Activated CD8-positive, alpha-beta T cell treated with anti-CD3 and anti-CD28 coated beads for 36 hours (primary cell): ENCODE data around the gene CCDC89. TPM values are rescaled to one million over a fixed set of nuclear protein-coding genes. Genes with fewer than 3 reads are reported as not detected.
A peak's percentile ranks its signal among the peaks of the same experiment; 100 is the strongest.

Experiments
- ATAC-seq: fragments of 200-7000 bp; cut with Tn5 transposase; one replicate; pipeline ENCODE4 v1.10.0; 2021; ENCODE audit warnings: mild to moderate bottlenecking, moderate library complexity
- CTCF ChIA-PET: fragments of 350-600 bp; sonication (Branson Sonifier 250); formaldehyde crosslinking; loops from one replicate; lab custom pipeline; 2021; ENCODE audit warnings: antibody characterized with exemption; lab: Charles Lee
- POLR2A ChIA-PET: fragments of 350-600 bp; sonication (Branson Sonifier 250); formaldehyde crosslinking; loops from one replicate; lab custom pipeline; 2021; ENCODE audit warnings: antibody characterized with exemption; lab: Charles Lee
- DNase-seq: peaks from one replicate; pipeline ENCODE4 v3.0.0-alpha.2; 2020
- H3K27ac Mint-ChIP-seq: one replicate; pipeline ENCODE4 v1.8.0; 2021; ENCODE audit warnings: mild to moderate bottlenecking, mixed read lengths
- H3K27me3 Mint-ChIP-seq: one replicate; pipeline ENCODE4 v1.8.0; 2021; ENCODE audit warnings: mixed read lengths
- H3K36me3 Mint-ChIP-seq: one replicate; pipeline ENCODE4 v1.8.0; 2021; ENCODE audit warnings: low read depth, mixed read lengths
- H3K4me1 Mint-ChIP-seq: one replicate; pipeline ENCODE4 v1.8.0; 2021; ENCODE audit warnings: low read depth, mixed read lengths
- H3K4me3 Mint-ChIP-seq: one replicate; pipeline ENCODE4 v1.8.0; 2021; ENCODE audit warnings: mild to moderate bottlenecking, moderate library complexity, mixed read lengths
- H3K9me3 Mint-ChIP-seq: one replicate; pipeline ENCODE4 v1.8.0; 2021; ENCODE audit warnings: mixed read lengths
- intact Hi-C: fragments of 100-400 bp; cut with micrococcal nuclease; formaldehyde crosslinking; loops from one replicate; pipeline ENCODE4 v1.10.0; 2022
- total RNA-seq, 2 experiments: library from RNA; stranded (reverse); gene quantifications; one replicate each; pipeline ENCODE4 v1.2.3, GENCODE V29; 2021
- TF ChIP-seq, protein P1 (sequence below): fragments of 200-600 bp; IDR thresholded peaks from one replicate; pipeline ENCODE4 v1.8.0; 2022; ENCODE audit warnings: antibody characterized with exemption, mild to moderate bottlenecking

Gene CCDC89
- total RNA-seq, 2 experiments from 2014 or later, result 0.36 TPM; not detected in 1

GRCh38 chr11:85665733-85666132 lies 20.3 kb downstream of the CCDC89 start:
- TF ChIP-seq, protein P1, sequence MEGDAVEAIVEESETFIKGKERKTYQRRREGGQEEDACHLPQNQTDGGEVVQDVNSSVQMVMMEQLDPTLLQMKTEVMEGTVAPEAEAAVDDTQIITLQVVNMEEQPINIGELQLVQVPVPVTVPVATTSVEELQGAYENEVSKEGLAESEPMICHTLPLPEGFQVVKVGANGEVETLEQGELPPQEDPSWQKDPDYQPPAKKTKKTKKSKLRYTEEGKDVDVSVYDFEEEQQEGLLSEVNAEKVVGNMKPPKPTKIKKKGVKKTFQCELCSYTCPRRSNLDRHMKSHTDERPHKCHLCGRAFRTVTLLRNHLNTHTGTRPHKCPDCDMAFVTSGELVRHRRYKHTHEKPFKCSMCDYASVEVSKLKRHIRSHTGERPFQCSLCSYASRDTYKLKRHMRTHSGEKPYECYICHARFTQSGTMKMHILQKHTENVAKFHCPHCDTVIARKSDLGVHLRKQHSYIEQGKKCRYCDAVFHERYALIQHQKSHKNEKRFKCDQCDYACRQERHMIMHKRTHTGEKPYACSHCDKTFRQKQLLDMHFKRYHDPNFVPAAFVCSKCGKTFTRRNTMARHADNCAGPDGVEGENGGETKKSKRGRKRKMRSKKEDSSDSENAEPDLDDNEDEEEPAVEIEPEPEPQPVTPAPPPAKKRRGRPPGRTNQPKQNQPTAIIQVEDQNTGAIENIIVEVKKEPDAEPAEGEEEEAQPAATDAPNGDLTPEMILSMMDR, result no peak
- intact Hi-C loops, result loop anchor here (10.0 kb wide), 2 partner anchors 89 to 159 kb away; no protein-coding TSS in a partner anchor
- Mint-ChIP-seq H3K27me3 (no peaks in the 10 kb centered on the region), H3K4me1 (peaks cover 17% of the 10 kb centered on the region), H3K36me3 (peaks cover 31% of the 10 kb centered on the region), H3K27ac (peak overlapping the region; percentile 97), H3K4me3 (peak overlapping the region; percentile 99), H3K9me3 (no peaks in the 10 kb centered on the region)
- DNase-seq (no peak), ATAC-seq (no peak)
- ChIA-PET POLR2A (no interaction called here), CTCF (interaction anchor here (1.2 to 1.4 kb wide), 2 partner anchors 27 to 189 kb away, joined by 3 read pairs; partner anchors contain the start of gene CCDC83)

DNA sequence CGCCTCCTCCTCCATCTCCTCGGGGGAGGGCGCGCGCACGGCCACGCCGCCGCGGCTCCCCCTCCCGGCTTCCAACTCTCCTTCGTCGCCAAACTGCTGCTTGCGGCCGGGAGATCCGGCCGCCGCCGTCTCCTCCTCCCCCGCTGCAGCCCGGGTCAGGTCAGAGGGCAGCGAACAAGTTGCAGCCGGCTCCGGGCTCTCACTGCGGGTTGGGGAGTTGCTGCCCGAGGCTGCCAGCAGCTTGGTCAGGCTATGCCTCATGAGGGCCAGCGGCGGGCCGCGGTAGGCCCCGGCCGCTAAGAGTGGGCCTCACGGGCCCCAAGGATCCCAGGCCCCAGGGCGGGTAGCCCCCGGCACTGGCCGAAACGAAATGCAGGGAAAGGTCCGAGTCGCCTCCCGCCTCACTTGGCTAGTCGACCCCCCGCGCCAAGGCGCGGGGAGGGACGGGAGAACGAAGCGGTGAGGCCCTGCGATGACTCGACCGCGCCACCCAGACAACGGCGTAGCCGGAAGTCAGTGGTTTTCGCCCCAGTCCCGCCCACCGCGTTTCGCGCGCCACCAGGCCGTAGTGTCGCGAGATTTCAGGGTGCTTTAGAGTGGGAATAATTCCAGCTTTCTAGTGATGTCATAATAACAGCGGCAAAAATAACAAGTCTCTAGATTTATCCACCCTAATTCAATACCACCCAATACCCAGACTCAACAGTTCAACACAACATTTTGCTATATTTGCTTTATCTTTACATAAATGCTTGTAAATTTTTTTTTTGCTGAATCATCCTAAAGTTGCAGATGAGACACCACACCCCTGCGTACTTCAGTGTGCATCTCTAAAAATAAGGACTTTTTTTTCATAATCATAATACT lies 21.1 kb downstream of the CCDC89 start, which contains the start of gene CREBZF:
TSS of gene CREBZF (minus strand) at position 515 of the 867 bp plus-strand sequence. CDS start at position 261, 254 bp downstream.
- Mint-ChIP-seq H3K27me3 (no peaks in the 10 kb centered on the region), H3K4me1 (peaks cover 26% of the 10 kb centered on the region), H3K9me3 (no peaks in the 10 kb centered on the region), H3K36me3 (peaks cover 40% of the 10 kb centered on the region), H3K27ac (peak within 1 kb of the TSS; percentile 97), H3K4me3 (peak within 1 kb of the TSS; percentile 99)
- intact Hi-C loops, result loop anchor here (5.0 to 10.0 kb wide), 3 partner anchors 38 to 160 kb away; partner anchors contain the start of genes DLG2 and TMEM126B
- peak; percentile 86 for ATAC-seq
- TF ChIP-seq, protein P1, result no peak
- ChIA-PET CTCF (interaction anchor here (0.8 to 2.1 kb wide), 4 partner anchors 16 to 28 kb away, joined by 3 to 7 read pairs (median 3); partner anchors contain the start of gene TMEM126A), POLR2A (interaction anchor here (0.6 to 4.3 kb wide), 16 partner anchors 8 to 190 kb away, joined by 3 to 38 read pairs (median 4); partner anchors contain the start of genes CCDC83, DLG2, TMEM126A and TMEM126B)
- peak; percentile 96 for DNase-seq

GRCh38 chr11:85663753-85664614 lies 22.0 kb downstream of the CCDC89 start:
- intact Hi-C loops, result loop anchor here (5.0 to 10.0 kb wide), 3 partner anchors 37 to 161 kb away; partner anchors contain the start of genes DLG2 and TMEM126B
- peaks cover 48% of the 10 kb centered on the region for H3K36me3 Mint-ChIP-seq
- ATAC-seq (peak; percentile 77), DNase-seq (peak; percentile 94)
- H3K9me3 Mint-ChIP-seq, result no peaks in the 10 kb centered on the region
- H3K4me1 Mint-ChIP-seq, result peaks cover 34% of the 10 kb centered on the region
- POLR2A ChIA-PET, result interaction anchor here (0.8 to 4.3 kb wide), 18 partner anchors 9 to 191 kb away, joined by 3 to 38 read pairs (median 4); partner anchors contain the start of genes CCDC83, DLG2, TMEM126A and TMEM126B
- H3K27me3 Mint-ChIP-seq, result no peaks in the 10 kb centered on the region
- CTCF ChIA-PET, result interaction anchor here (0.6 to 2.1 kb wide), 7 partner anchors 15 to 191 kb away, joined by 3 to 7 read pairs (median 3); partner anchors contain the start of genes CCDC83, TMEM126A and TMEM126B
- TF ChIP-seq, protein P1, result peak; percentile 60
- H3K4me3 Mint-ChIP-seq, result peak overlapping the region; percentile 99
- peak overlapping the region; percentile 97 for H3K27ac Mint-ChIP-seq

DNA sequence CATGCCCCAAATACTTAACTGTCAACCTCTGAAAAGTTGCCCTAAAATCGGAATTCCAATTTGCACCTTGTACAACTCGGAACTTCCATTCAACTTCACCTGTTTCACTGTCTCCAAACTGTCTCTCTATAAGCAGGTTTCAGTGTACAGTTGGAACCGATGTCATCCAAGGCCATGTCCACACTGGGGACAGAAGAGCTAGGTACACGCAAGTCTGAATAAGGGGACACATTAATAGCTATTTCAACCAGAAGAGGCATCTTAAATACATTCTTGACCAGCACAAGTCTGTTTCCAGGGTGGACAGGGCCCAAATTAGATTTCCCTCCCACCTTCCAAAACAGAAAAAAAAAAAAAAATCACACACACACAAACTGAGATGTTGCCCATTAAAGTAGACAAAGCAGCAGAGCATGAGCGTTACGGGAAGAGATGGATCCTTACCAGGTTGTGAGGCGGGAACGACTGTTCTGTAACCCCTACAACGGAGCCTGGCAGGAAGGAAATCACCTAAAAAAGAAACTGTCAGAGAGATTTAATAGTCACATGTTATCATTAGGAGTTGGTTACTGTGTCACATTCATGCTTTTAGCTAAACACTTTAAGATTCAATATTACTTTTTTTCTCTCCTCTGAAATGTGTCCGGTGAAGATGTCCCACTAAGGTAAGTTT lies 22.8 kb downstream of the CCDC89 start:
- DNase-seq (no peak), ATAC-seq (no peak)
- no peaks in the 10 kb centered on the region for H3K9me3 Mint-ChIP-seq
- H3K36me3 Mint-ChIP-seq, result peaks cover 54% of the 10 kb centered on the region
- H3K4me1 Mint-ChIP-seq, result peaks cover 41% of the 10 kb centered on the region
- ChIA-PET POLR2A (interaction anchor here (1.0 to 4.3 kb wide), 12 partner anchors 9 to 154 kb away, joined by 3 to 38 read pairs (median 5); partner anchors contain the start of genes DLG2, TMEM126A and TMEM126B), CTCF (interaction anchor here (0.6 to 2.1 kb wide), 6 partner anchors 14 to 192 kb away, joined by 3 to 7 read pairs (median 3); partner anchors contain the start of genes CCDC83, TMEM126A and TMEM126B)
- H3K4me3 Mint-ChIP-seq, result peak overlapping the region; percentile 99
- H3K27ac Mint-ChIP-seq, result peak overlapping the region; percentile 97
- H3K27me3 Mint-ChIP-seq, result no peaks in the 10 kb centered on the region
- TF ChIP-seq, protein P1, result no peak
- intact Hi-C loops, result loop anchor here (5.0 to 10.0 kb wide), 3 partner anchors 36 to 162 kb away; partner anchors contain the start of genes DLG2 and TMEM126B
